AG09309 (cell line): ENCODE measurements around the gene PTPRN2.
"Not testable (repeated sequence)": the region's sequence is repeated elsewhere in the genome, so short reads cannot be mapped to it uniquely, and the experiment has no call there.

ENCODE experiments used
- DNase-seq: peaks from one replicate; pipeline ENCODE4 v3.0.0-alpha.2; 2010; ENCODE audit warnings: low read depth
- H3K4me3 ChIP-seq: 2 replicates; pipeline ENCODE4 v1.5.1; 2011; ENCODE audit warnings: mild to moderate bottlenecking, low read depth, low read length, moderate library complexity; ENCODE audit not compliant: control insufficient read depth
- TF ChIP-seq, protein P1 (sequence below): IDR thresholded peaks from 2 replicates; pipeline ENCODE4 v1.5.1; 2011; ENCODE audit warnings: mild to moderate bottlenecking, low read depth, low read length, inconsistent platforms; ENCODE audit not compliant: insufficient read depth, control insufficient read depth; ENCODE audit errors: missing control alignments

Gene PTPRN2

GRCh38 chr7:157849726-157850125, 737.9 kb downstream of the PTPRN2 start:
- no peak for DNase-seq
- no peak overlapping the region for H3K4me3 ChIP-seq
- TF ChIP-seq, protein P1, sequence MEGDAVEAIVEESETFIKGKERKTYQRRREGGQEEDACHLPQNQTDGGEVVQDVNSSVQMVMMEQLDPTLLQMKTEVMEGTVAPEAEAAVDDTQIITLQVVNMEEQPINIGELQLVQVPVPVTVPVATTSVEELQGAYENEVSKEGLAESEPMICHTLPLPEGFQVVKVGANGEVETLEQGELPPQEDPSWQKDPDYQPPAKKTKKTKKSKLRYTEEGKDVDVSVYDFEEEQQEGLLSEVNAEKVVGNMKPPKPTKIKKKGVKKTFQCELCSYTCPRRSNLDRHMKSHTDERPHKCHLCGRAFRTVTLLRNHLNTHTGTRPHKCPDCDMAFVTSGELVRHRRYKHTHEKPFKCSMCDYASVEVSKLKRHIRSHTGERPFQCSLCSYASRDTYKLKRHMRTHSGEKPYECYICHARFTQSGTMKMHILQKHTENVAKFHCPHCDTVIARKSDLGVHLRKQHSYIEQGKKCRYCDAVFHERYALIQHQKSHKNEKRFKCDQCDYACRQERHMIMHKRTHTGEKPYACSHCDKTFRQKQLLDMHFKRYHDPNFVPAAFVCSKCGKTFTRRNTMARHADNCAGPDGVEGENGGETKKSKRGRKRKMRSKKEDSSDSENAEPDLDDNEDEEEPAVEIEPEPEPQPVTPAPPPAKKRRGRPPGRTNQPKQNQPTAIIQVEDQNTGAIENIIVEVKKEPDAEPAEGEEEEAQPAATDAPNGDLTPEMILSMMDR: no peak

DNA sequence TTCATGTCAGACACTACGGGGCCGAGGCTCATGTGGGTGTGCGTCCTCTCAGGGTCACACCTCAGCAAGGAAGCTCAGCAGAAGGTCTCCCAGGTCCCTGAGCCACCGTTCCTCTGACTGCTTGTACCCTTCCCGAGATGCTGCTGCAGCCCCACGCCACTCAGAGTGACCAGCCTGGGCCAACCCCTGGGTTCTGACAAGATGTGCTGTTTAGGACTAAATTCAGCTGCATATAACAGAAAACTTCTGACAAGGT, 738.4 kb downstream of the PTPRN2 start:
- no peak overlapping the region for H3K4me3 ChIP-seq
- DNase-seq: no peak
- TF ChIP-seq, protein P1: no peak

GRCh38 chr7:157848508-157849340, 738.9 kb downstream of the PTPRN2 start:
- DNase-seq: no peak

DNA sequence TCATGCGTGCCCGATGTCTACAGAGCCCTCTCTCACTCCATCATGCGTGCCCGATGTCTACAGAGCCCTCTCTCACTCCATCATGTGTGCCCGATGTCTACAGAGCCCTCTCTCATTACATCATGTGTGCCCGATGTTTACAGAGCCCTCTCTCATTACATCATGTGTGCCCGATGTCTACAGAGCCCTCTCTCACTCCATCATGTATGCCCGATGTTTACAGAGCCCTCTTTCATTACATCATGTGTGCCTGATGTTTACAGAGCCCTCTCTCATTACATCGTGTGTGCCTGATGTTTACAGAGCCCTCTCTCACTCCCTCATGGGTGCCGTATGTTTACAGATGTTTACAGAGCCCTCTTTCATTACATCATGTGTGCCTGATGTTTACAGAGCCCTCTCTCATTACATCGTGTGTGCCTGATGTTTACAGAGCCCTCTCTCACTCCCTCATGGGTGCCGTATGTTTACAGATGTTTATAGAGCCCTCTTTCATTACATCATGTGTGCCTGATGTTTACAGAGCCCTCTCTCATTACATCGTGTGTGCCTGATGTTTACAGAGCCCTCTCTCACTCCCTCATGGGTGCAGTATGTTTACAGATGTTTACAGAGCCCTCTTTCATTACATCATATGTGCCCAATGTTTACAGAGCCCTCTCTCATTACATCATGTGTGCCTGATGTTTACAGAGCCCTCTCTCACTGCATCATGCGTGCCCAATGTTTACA, 739.7 kb downstream of the PTPRN2 start:
- not testable (repeated sequence) for H3K4me3 ChIP-seq, DNase-seq

More at GRCh38 chr7:157848508-157849340, 738.9 kb downstream of the PTPRN2 start:
- no peak overlapping the region for H3K4me3 ChIP-seq
- TF ChIP-seq, protein P1: no peak

DNA sequence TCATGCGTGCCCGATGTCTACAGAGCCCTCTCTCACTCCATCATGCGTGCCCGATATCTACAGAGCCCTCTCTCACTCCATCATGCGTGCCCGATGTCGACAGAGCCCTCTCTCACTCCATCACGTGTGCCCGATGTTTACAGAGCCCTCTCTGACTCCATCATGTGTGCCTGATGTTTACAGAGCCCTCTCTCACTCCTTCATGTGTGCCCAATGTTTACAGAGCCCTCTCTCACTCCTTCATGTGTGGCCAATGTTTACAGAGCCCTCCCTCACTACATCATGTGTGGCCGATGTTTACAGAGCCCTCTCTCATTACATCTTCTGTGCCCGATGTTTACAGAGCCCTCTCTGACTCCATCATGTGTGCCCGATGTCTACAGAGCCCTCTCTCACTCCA, 740.9 kb downstream of the PTPRN2 start:
- DNase-seq, H3K4me3 ChIP-seq: not testable (repeated sequence)

DNA sequence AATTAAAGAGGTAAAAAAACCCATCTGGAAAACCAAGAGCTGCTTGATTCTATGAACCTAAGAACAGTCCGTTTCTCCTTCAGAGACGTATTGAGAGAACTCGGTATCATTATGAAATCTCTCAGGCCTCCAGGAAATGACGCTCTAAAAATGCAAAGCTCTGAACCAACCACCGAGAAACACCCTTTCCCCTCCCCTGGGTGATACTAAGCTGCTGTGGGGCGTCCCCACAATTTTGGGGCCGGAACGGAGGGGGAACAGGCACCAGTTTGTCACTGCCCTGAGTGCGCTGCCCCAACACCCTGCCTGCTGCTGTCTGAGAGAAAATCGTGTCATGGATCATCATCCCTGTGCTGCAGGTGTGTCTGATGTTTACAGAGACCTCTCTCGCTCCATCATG, 741.4 kb downstream of the PTPRN2 start:
- TF ChIP-seq, protein P1: no peak

DNA sequence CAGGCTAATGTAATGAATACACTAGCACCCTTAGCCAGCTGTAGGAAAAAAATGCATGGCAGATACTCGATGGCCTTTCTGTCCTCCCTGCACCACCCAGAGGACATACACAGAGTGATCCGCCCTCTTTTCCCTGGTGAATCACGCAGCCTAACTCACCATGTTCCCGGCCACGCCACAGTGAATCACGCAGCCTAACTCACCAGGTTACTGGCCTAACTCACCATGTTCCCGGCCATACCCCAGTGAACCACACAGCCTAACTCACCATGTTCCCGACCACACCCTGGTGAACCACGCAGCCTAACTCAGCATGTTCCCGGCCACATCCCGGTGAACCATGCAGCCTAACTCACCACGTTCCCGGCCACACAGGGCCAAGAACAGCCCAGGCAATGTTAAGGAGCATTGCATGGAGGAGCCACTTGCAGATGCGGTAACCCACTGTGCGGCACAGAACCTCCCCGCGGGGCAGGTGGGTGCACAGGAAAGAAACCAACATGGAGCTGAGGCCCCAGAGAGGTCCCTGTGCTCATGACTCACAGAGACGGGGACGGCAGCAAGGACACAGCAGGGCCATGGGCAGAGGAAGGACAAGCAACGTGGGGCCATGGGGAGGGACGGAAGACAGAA, 742.3 kb downstream of the PTPRN2 start:
- DNase-seq: no peak
- TF ChIP-seq, protein P1: no peak

More for the DNA sequence above, 741.4 kb downstream of the PTPRN2 start:
- H3K4me3 ChIP-seq: no peak overlapping the region
- DNase-seq: no peak

GRCh38 chr7:157844611-157845010, 743.0 kb downstream of the PTPRN2 start:
- DNase-seq: no peak
- TF ChIP-seq, protein P1: no peak
- no peak overlapping the region for H3K4me3 ChIP-seq

More for the DNA sequence above, 742.3 kb downstream of the PTPRN2 start:
- no peak overlapping the region for H3K4me3 ChIP-seq
